UCSD-AML1 (cell line): Measurements from ENCODE around the gene DOHH.
"Not testable (repeated sequence)": the region's sequence is repeated elsewhere in the genome, so short reads cannot be mapped to it uniquely, and the experiment has no call there.

ENCODE experiments used
- DNase-seq: peaks from one replicate; lab custom pipeline; 2025; ENCODE audit not compliant: unreplicated experiment; lab: John Stamatoyannopoulos, UW

The DOHH gene

DNA sequence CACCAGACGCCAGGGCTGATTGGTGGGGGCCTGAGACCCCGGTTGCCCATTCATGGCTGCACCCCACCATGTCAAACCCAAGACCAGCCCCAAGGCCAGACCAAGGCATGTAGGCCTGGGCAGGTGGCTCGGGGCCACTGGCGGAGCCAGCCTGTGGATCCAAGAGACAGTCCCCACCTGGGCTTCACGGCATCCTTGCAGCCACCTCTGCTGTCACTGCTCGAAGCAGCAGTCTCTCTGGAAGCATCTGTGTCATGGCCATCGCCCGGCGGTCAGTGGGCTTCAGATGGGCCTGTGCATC, 34.7 kb upstream of the DOHH start:
- DNase-seq, result no peak

- no peak for DNase-seq
Measured at GRCh38 chr19:3534375-3535234, 34.1 kb upstream of the DOHH start.

DNA sequence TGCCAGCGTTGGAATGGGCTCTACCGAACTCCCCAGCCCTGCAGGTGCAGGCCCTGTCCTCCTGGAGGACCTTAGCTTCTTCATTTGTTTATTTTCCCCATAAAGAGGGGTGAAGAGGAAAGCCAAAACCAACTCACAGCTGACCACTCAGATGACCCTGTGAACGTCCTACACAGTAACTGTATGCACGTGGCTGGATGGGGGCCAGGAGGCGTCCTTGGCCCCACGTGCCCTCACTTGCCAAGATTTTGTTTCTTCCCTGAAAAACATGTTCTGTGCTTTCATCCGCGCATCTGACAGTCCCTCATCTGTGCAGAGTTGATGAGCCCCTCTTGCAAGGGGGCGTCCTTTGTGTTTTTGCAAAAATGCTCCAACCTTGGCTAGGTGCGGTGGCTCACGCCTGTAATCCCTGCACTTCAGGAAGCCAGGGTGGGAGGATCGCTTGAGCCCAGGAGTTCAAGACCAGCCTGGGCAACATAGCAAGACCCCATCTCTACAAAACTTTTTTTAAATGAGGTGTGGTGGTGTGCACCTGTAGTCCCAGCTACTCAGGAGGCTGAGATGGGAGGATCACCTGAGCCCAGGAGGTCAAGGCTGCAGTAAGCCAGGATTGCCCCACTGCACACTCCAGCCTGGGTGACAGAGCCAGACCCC, 33.2 kb upstream of the DOHH start:
- DNase-seq, result no peak

DNA sequence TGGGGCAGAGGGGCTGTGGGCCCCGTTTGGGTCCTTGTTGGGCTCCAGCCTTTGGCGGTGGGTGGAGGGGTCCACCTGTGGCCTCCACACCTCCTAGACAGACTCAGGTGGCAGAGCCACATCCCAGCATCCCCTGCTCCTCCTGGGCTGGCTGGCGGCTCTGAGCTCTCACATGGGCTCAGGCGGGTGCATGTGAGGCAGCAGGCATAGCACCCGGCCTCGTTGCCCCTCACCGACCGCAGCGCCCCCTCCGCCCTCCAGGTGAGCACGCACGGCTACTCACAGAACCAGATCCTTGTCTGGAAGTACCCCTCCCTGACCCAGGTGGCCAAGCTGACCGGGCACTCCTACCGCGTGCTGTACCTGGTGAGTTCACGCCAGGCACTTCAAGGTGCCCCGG, 32.6 kb upstream of the DOHH start:
- DNase-seq, result no peak

DNA sequence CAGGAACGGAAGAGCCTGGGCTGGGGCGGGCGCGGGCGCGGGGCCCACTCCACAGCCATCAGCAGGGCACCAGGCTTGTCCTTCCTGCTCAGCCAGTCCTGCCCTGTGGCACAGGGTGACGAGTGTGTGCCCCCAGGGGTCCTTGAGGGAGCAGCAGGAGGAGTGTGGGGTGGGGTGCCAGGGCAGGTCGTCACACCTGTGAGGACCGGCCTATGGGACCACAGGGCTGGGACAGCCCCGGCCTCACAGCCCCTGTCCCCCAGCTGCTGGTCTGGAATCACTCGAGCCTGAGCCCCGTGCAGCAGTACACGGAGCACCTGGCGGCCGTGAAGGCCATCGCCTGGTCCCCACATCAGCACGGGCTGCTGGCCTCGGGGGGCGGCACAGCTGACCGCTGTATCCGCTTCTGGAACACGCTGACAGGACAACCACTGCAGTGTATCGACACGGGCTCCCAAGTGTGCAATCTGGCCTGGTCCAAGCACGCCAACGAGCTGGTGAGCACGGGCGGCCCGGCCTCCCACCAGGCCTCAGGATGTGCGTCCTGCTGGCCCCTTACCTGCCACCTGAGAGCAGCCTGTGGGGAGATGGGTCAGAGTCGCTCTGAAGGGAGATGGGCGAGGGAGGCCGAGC, 31.8 kb upstream of the DOHH start:
- no peak for DNase-seq

- DNase-seq, result no peak
Measured at GRCh38 chr19:3531716-3532115, 31.2 kb upstream of the DOHH start.

DNA sequence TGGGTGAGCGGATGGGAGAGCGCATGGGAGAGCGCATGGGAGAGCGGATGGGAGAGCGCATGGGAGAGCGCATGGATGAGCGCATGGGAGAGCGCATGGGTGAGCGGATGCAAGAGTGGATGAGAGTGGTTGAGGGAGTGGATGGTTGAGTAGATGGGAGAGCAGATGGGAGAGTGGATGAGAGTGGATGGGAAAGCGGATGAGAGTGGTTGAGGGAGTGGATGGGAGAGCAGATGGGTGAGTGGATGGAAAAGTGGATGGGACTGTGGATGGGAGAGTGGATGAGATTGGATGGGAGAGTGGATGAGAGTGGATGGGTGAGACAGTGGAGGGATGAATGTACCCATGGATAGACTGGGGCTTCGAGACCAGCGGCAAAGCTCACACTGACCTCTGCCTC, 29.9 kb upstream of the DOHH start:
- no peak for DNase-seq

GRCh38 chr19:3529299-3529698, 28.8 kb upstream of the DOHH start:
- DNase-seq, result not testable (repeated sequence)

DNA sequence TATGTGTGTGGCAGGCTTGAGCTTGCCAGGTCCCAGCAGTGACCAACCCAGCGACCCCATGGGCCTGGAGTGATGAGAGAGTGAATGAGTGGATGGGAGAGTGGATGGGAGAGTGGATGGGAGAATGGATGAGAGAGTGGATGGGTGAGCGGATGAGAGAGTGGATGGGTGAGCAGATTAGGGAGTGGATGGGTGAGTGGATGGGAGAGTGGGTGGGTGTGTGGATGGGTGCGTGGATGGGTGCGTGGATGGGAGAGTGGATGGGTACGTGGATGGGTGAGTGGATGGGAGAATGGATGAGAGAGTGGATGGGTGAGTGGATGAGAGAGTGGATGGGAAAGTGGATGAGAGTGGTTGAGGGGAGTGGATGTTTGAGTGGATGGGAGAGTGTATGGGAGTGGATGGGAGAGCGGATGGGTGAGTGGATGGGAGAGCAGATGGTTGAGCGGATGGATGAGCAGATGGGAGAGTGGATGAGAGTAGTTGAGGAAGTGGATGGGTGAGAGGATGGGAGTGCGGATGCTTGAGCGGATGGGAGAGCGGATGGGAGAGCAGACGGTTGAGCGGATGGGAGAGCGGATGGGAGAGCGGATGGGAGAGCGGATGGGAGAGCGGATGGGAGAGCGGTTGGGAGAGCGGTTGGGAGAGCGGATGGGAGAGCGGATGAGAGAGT, 28.2 kb upstream of the DOHH start:
- DNase-seq, result no peak

- DNase-seq, result no peak
Measured at GRCh38 chr19:3528080-3528479, 27.6 kb upstream of the DOHH start.

DNA sequence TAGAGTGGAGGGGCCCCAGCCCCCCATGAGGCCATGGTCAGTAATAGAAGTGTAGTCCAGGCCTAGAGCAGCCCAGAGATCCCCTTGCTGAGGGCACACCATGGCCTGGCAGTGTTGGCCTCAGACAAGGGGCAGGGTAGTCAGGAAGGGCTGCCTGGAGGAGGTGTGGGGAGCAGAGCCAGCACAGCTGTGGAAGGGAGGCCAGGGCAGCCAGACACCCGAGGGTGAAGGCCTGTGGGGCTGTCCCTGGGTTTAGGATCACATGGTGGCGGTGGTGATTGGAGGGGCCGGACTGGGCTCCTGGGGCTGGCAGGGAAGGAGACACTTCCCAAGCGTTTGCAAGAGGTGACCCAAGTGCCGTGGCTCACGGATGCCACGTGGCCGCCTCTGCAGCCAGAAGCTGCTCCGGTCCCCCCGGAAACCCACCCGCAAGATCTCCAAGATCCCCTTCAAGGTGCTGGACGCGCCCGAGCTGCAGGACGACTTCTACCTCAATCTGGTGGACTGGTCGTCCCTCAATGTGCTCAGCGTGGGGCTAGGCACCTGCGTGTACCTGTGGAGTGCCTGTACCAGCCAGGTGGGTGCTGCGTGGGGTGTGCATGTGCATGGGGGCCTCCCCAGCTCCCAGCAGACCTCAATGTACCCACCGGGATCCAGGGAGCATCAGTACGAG, 26.9 kb upstream of the DOHH start:
- DNase-seq, result no peak

DNA sequence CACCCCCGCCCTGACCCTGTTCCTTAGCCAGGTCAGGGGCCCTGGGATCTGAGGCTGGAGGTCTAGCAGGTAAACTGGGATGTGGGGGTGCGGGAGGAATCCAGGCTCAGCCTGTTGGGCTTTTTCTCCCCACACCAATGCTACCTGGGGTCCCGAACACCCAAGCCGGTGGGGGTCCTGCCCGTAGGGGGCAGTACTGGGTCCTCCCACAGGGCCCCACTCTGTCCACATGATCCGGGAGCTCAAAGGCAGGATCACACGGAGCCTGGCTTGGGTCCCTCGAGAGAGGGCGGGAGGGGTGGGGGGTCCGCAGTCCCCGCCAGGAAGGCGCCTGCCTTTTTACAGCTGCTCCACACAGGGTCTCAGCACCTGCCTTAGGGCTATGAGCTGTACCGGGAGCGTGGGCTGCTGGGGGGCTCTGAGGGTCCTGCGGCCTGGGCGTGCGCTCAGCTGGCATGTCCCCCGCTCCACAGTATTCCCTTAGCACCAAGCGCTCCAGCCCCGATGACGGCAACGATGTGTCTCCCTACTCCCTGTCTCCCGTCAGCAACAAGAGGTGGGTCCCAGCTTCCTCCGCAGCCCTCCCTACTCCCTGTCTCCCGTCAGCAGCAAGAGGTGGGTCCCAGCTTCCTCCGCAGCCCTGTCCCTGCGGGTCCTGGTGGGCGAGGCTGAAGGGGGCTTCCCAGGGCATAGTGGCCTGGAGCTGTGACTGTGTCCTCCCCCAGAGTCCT, 26.2 kb upstream of the DOHH start:
- DNase-seq, result no peak

DNA sequence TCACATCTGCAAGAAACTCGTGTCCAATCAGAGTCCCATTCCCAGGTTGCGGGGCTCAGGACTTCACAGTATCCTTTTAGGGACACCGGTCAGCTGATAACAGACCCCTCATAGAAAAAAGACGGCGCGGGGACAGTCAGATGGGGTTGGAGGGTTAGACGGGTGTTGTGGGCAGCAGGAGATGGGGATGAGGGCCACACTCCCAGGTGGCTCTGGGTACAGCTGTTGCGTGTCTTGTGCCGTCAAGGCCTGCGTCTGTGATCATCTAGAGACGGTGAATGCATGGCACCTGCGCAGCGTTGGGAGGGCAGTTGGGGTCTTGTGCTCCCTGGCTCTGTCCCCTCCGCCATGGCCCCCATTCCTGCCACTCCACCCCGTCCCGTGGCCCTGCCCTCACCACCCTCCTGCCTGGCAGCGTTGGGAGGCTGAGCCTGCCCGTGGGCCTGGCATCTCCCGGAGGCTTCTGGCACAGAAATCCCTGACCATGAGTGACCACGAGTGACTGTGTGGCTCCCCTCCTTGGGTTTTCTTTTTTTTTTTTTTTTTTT, 24.5 kb upstream of the DOHH start:
- DNase-seq, result no peak

GRCh38 chr19:3524078-3524842, 23.8 kb upstream of the DOHH start:
- DNase-seq, result no peak

DNA sequence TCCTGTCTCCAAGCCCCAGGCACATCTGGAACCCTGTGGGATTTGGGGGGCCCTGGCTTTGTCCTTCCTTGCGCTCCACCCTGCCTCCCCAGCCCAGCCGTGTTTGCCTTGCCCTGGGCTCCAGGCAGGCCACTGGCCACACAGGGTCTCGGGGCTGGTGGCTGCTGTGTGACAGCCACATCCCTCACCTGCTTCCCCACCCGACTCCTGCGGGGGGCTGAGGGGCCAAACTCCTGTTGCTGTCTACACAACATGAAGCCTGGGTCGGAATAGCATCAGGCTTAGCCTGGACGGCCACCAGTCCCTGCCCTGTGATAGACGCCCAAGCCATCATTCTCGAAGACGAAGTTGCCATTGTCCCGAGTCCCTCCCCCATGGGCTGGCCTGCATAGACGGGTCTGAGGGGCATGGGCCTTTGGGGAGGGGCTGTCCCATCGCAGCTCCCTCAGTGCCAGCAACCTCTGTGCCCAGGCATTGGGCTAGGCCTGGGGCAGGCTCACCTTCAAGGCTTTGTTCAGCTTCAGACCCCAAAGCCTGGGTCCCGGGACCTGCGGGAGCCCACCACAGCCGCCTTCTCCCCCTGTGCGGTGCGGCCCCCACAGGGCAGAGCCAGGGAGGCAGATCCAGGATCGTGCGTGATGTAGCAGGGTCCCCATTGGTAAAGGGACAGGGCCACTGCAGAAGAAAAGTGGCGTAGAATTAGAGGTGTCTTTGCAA, 23.0 kb upstream of the DOHH start:
- no peak for DNase-seq

GRCh38 chr19:3522421-3523360, 22.2 kb upstream of the DOHH start:
- no peak for DNase-seq

GRCh38 chr19:3521104-3521445, 20.6 kb upstream of the DOHH start:
- no peak for DNase-seq
